ENCODE data around the gene MYO5B.

- no peak for TF ChIP-seq CTCF (IDR thresholded peaks at IDR 0.05)
- TF ChIP-seq POLR2A (IDR thresholded peaks at IDR 0.05) = no peak
These were observed 87.4 kb downstream of the MYO5B start for GRCh38 chr18:50107468-50107977.

Measured in Peyer's patch (tissue), 4 donors.